ENCODE measurements around the gene SGK1. TPM values are rescaled to one million over a fixed set of nuclear protein-coding genes. Genes with fewer than 3 reads are reported as not detected.

Gene SGK1
- total RNA-seq, 3 donors from 2014 or later = 104 to 459 (median 193) TPM

GRCh38 chr6:134316733-134317431 is 1.0 kb downstream of the SGK1 start:
- peak overlapping the region; percentile 5 to 50 for H3K27ac ChIP-seq

GRCh38 chr6:134315974-134316441 is 1.9 kb downstream of the SGK1 start:
- no peak for DNase-seq (ENCODE audit: low spot score in 2 of 2)
- Histone ChIP-seq H3K36me3 (no peaks in the 10 kb centered on the region), H3K4me3 (peak overlapping the region in 2 of 3 donors; percentile 19 to 48), H3K27ac (no peak overlapping the region), H3K27me3 (peaks cover 0 to 3% of the 10 kb centered on the region in 2 donors), H3K4me1 (no peaks in the 10 kb centered on the region), H3K9me3 (no peaks in the 10 kb centered on the region)
- no peak for TF ChIP-seq POLR2AphosphoS5 (IDR thresholded peaks at IDR 0.05)
- TF ChIP-seq CTCF (IDR thresholded peaks at IDR 0.05) = no peak
- no peak for TF ChIP-seq POLR2A (IDR thresholded peaks at IDR 0.05)
- intact Hi-C loops (cut with DNase I; ENCODE audit: low total_unique reads) = no loop called here

More at GRCh38 chr6:134316733-134317431, 1.0 kb downstream of the SGK1 start:
- H3K9me3 ChIP-seq = no peaks in the 10 kb centered on the region
- no peak for DNase-seq (ENCODE audit: low spot score in 2 of 2)
- intact Hi-C loops (cut with DNase I; ENCODE audit: low total_unique reads) = no loop called here
- H3K27me3 ChIP-seq = peaks cover 0 to 3% of the 10 kb centered on the region in 2 donors
- H3K4me3 ChIP-seq = peak overlapping the region in 2 of 3 donors; percentile 55 to 73
- H3K4me1 ChIP-seq = no peaks in the 10 kb centered on the region
- TF ChIP-seq CTCF (IDR thresholded peaks at IDR 0.05) (no peak), POLR2AphosphoS5 (IDR thresholded peaks at IDR 0.05) (no peak), POLR2A (IDR thresholded peaks at IDR 0.05) (no peak)
- H3K36me3 ChIP-seq = no peaks in the 10 kb centered on the region

- Histone ChIP-seq H3K36me3 (no peaks in the 10 kb centered on the region), H3K27ac (peak overlapping the region in 1 of 2 donors; percentile 13), H3K27me3 (peaks cover 0 to 3% of the 10 kb centered on the region in 2 donors), H3K4me1 (no peaks in the 10 kb centered on the region), H3K4me3 (no peak overlapping the region), H3K9me3 (no peaks in the 10 kb centered on the region)
- TF ChIP-seq POLR2AphosphoS5 (IDR thresholded peaks at IDR 0.05) = no peak
- no peak for TF ChIP-seq POLR2A (IDR thresholded peaks at IDR 0.05)
- no peak for TF ChIP-seq CTCF (IDR thresholded peaks at IDR 0.05)
- DNase-seq (ENCODE audit: low spot score in 2 of 2) = no peak
- intact Hi-C loops (cut with DNase I; ENCODE audit: low total_unique reads) = no loop called here
Observed at GRCh38 chr6:134315189-134315588, 2.7 kb downstream of the SGK1 start.

GRCh38 chr6:134314006-134314821 is 3.7 kb downstream of the SGK1 start:
- no peak for DNase-seq (ENCODE audit: low spot score in 2 of 2)
- intact Hi-C loops (cut with DNase I; ENCODE audit: low total_unique reads) = no loop called here
- H3K4me1 ChIP-seq = no peaks in the 10 kb centered on the region
- H3K27me3 ChIP-seq = no peaks in the 10 kb centered on the region
- H3K27ac ChIP-seq = no peak overlapping the region
- H3K36me3 ChIP-seq = no peaks in the 10 kb centered on the region
- no peaks in the 10 kb centered on the region for H3K9me3 ChIP-seq
- no peak for TF ChIP-seq POLR2A (IDR thresholded peaks at IDR 0.05)
- no peak overlapping the region for H3K4me3 ChIP-seq

GRCh38 chr6:134312038-134312660 is 5.8 kb downstream of the SGK1 start:
- no peaks in the 10 kb centered on the region for H3K9me3 ChIP-seq
- TF ChIP-seq POLR2AphosphoS5 (IDR thresholded peaks at IDR 0.05) (no peak), CTCF (IDR thresholded peaks at IDR 0.05) (no peak), POLR2A (IDR thresholded peaks at IDR 0.05) (no peak)
- H3K27ac ChIP-seq = no peak overlapping the region
- H3K4me1 ChIP-seq = no peaks in the 10 kb centered on the region
- H3K4me3 ChIP-seq = no peak overlapping the region
- no peaks in the 10 kb centered on the region for H3K36me3 ChIP-seq
- no peak for DNase-seq (ENCODE audit: low spot score in 2 of 2)
- intact Hi-C loops (cut with DNase I; ENCODE audit: low total_unique reads) = no loop called here
- no peaks in the 10 kb centered on the region for H3K27me3 ChIP-seq

Data from breast epithelium (tissue), 4 donors.